Small intestine (tissue), 16 donors: ENCODE results near the gene ARG1. TPM values are rescaled to one million over a fixed set of nuclear protein-coding genes. Genes with fewer than 3 reads are reported as not detected.
"Not testable (repeated sequence)": the region's sequence is repeated elsewhere in the genome, so short reads cannot be mapped to it uniquely, and the experiment has no call there.

Source experiments
- DNase-seq, 2 donors: peaks; one replicate each; pipeline versions ENCODE4 v3.0.0 to v3.0.0-alpha.2; 2013
- FAIRE-seq: peaks from 2 replicates; lab custom pipeline; 2012; peaks lifted over from hg19 to GRCh38; lab: Jason Lieb, UNC
- H3K27ac ChIP-seq, 3 donors: one replicate each; pipeline ENCODE4 v1.5.1; 2013; ENCODE audit warnings: low read length in 2 of 3, mild to moderate bottlenecking in 2 of 3, control low read depth in 1 of 3, inconsistent platforms in 1 of 3, low read depth in 1 of 3, moderate library complexity in 1 of 3
- H3K27me3 ChIP-seq, 3 donors: one replicate each; pipeline ENCODE4 v1.6.1; 2013; ENCODE audit warnings: low read length in 3 of 3, inconsistent platforms in 1 of 3; ENCODE audit not compliant: control insufficient read depth in 3 of 3, insufficient read depth in 3 of 3
- H3K36me3 ChIP-seq, 3 donors: one replicate each; pipeline ENCODE4 v1.6.1; 2013; ENCODE audit warnings: low read length in 3 of 3, inconsistent platforms in 1 of 3, low read depth in 1 of 3, mild to moderate bottlenecking in 1 of 3, moderate library complexity in 1 of 3; ENCODE audit not compliant: control insufficient read depth in 3 of 3, insufficient read depth in 2 of 3
- H3K4me1 ChIP-seq, 3 donors: one replicate each; pipeline ENCODE4 v1.6.1; 2013; ENCODE audit warnings: low read length in 2 of 3, inconsistent platforms in 1 of 3, low read depth in 1 of 3, mild to moderate bottlenecking in 1 of 3, moderate library complexity in 1 of 3; ENCODE audit not compliant: control insufficient read depth in 3 of 3, insufficient read depth in 2 of 3
- H3K4me3 ChIP-seq, 3 donors: one replicate each; pipeline ENCODE4 v1.5.1; 2013; ENCODE audit warnings: low read length in 3 of 3, control low read depth in 1 of 3, inconsistent platforms in 1 of 3, low read depth in 1 of 3, mild to moderate bottlenecking in 1 of 3, moderate library complexity in 1 of 3
- H3K9me3 ChIP-seq, 2 donors: one replicate each; pipeline ENCODE4 v1.6.1; 2013; ENCODE audit warnings: low read depth in 1 of 2, low read length in 1 of 2; ENCODE audit not compliant: control insufficient read depth in 2 of 2, insufficient read depth in 1 of 2
- WGBS, 3 donors: extraction: QIAGEN DNeasy Blood & Tissue Kit; methylation state at CpG; one replicate each; pipeline ENCODE4 v1.1.7; 2013; 5-methylcytosine and 5-hydroxymethylcytosine counted together
- long read RNA-seq, 10 donors: transcript quantifications; one replicate each; lab custom pipeline, GENCODE V29; 2026
- polyA plus RNA-seq, 4 donors: library from polyadenylated mRNA; stranded (reverse) in 3 of 4; unstranded in 1 of 4; fragments of 200-250 nt in 3 of 4; fragments of 120-200 nt in 1 of 4; gene quantifications; one replicate each; pipeline versions ENCODE4 v1.2.1 to v1.2.3, GENCODE V29; 2013
- donor health status: healthy with polysubstance abuse.
- donor health status: control.
- donor health status: control.
- donor health status: Bipolar disorder and iron deficiency.
- donor health status: healthy.

The ARG1 gene
- polyA plus RNA-seq, result 1 to 10 TPM in 1 of 4 donors, under 1 TPM in 2, not detected in 1; 0.34 to 1.1 (median 0.49) TPM
- long read RNA-seq, donor 1, result 0 reads
- long read RNA-seq, donor 2, result 0 reads
- long read RNA-seq, donor 3, result 0 reads
- long read RNA-seq, donor 4, result 0 reads
- long read RNA-seq, donor 5, result 0 reads
- long read RNA-seq, donor 6, result 0 reads
- long read RNA-seq, donor 7, result 0 reads
- long read RNA-seq, donor 8, result 0 reads
- long read RNA-seq, donor 9, result 0 reads
- long read RNA-seq, donor 10, result 0 reads

- Histone ChIP-seq H3K27me3 (no peaks in the 10 kb centered on the region), H3K36me3 (peaks cover 0 to 3% (median 2%) of the 10 kb centered on the region in 3 donors), H3K9me3 (no peaks in the 10 kb centered on the region), H3K4me1 (no peaks in the 10 kb centered on the region), H3K27ac (no peak within 1 kb of the TSS), H3K4me3 (no peak within 1 kb of the TSS)
- no peak for FAIRE-seq
- 93 to 98% (median 94%) methylated on average over 6 of the region's 6 CpGs for WGBS, 3 donors
- no peak for DNase-seq
Measured at GRCh38 chr6:131572686-131573415, at the start of gene ARG1. ARG1 (plus strand) TSS chr6:131573226; CDS start chr6:131573283, 57 bp downstream.

- WGBS, 3 donors, result 88 to 93% (median 91%) methylated on average over 1 of the region's 1 CpG
- Histone ChIP-seq H3K27me3 (no peaks in the 10 kb centered on the region), H3K27ac (no peak overlapping the region), H3K4me1 (no peaks in the 10 kb centered on the region), H3K36me3 (no peaks in the 10 kb centered on the region), H3K4me3 (no peak overlapping the region), H3K9me3 (peaks cover 0 to 4% of the 10 kb centered on the region in 2 donors)
- DNase-seq, result no peak
- no peak for FAIRE-seq
Measured at GRCh38 chr6:131523988-131524673, 48.9 kb upstream of the ARG1 start.

GRCh38 chr6:131524695-131525336 is 48.2 kb upstream of the ARG1 start:
- Histone ChIP-seq H3K4me3 (no peak overlapping the region), H3K27ac (no peak overlapping the region), H3K4me1 (no peaks in the 10 kb centered on the region), H3K27me3 (no peaks in the 10 kb centered on the region), H3K9me3 (peaks cover 0 to 3% of the 10 kb centered on the region in 2 donors), H3K36me3 (no peaks in the 10 kb centered on the region)
- WGBS, 3 donors, result 90 to 94% (median 91%) methylated on average over 25 of the region's 25 CpGs
- FAIRE-seq (no peak), DNase-seq (no peak)

- H3K27ac ChIP-seq, DNase-seq, H3K36me3 ChIP-seq, H3K4me3 ChIP-seq, H3K27me3 ChIP-seq, H3K9me3 ChIP-seq, FAIRE-seq, H3K4me1 ChIP-seq: not testable (repeated sequence)
- 77 to 88% (median 82%) methylated on average over 5 of the region's 5 CpGs for WGBS, 3 donors
Measured at GRCh38 chr6:131530936-131531335, 42.1 kb upstream of the ARG1 start.

GRCh38 chr6:131531681-131532080 is 41.3 kb upstream of the ARG1 start:
- not testable (repeated sequence) for DNase-seq, H3K9me3 ChIP-seq, H3K27ac ChIP-seq, H3K27me3 ChIP-seq, H3K36me3 ChIP-seq, FAIRE-seq, H3K4me3 ChIP-seq, H3K4me1 ChIP-seq
- WGBS, 3 donors, result 76 to 96% (median 93%) methylated on average over 12 of the region's 12 CpGs

- Histone ChIP-seq H3K9me3 (no peaks in the 10 kb centered on the region), H3K4me1 (no peaks in the 10 kb centered on the region), H3K27ac (no peak overlapping the region), H3K36me3 (no peaks in the 10 kb centered on the region), H3K4me3 (no peak overlapping the region), H3K27me3 (no peaks in the 10 kb centered on the region)
- DNase-seq (no peak), FAIRE-seq (no peak)
- WGBS, 3 donors, result 74 to 86% (median 77%) methylated on average over 3 of the region's 3 CpGs
Measured at GRCh38 chr6:131532580-131533039, 40.4 kb upstream of the ARG1 start.

- H3K27ac ChIP-seq, FAIRE-seq: not testable (repeated sequence)
- WGBS, 3 donors, result 66 to 71% (median 69%) methylated on average over 4 of the region's 4 CpGs
Measured at GRCh38 chr6:131538615-131539014, 34.4 kb upstream of the ARG1 start.

GRCh38 chr6:131545317-131545716 is 27.7 kb upstream of the ARG1 start:
- DNase-seq (peak in 1 of 2 donors; percentile 58), FAIRE-seq (no peak)
- Histone ChIP-seq H3K4me1 (no peaks in the 10 kb centered on the region), H3K4me3 (no peak overlapping the region), H3K27ac (no peak overlapping the region), H3K36me3 (no peaks in the 10 kb centered on the region), H3K9me3 (no peaks in the 10 kb centered on the region), H3K27me3 (no peaks in the 10 kb centered on the region)
- 21 to 58% (median 50%) methylated on average over 2 of the region's 2 CpGs for WGBS, 3 donors

More at GRCh38 chr6:131538615-131539014, 34.4 kb upstream of the ARG1 start:
- not testable (repeated sequence) for H3K4me1 ChIP-seq, H3K36me3 ChIP-seq, H3K4me3 ChIP-seq, H3K27me3 ChIP-seq, H3K9me3 ChIP-seq, DNase-seq
